HG03442 (cell line): Measurements from ENCODE around the gene SEMA3C.

ENCODE experiments used
- ATAC-seq: cut with Tn5 transposase; IDR thresholded peaks from one replicate; pipeline ENCODE4 v1.9.1; 2021; ENCODE audit warnings: mild to moderate bottlenecking, moderate library complexity; ENCODE audit not compliant: unreplicated experiment

The SEMA3C gene

GRCh38 chr7:80829527-80829926 lies 89.3 kb downstream of the SEMA3C start:
- ATAC-seq, result no peak

- no peak for ATAC-seq
Observed at GRCh38 chr7:80827239-80827633, 91.6 kb downstream of the SEMA3C start.

GRCh38 chr7:80826520-80827238 lies 92.2 kb downstream of the SEMA3C start:
- no peak for ATAC-seq

GRCh38 chr7:80825499-80825898 lies 93.4 kb downstream of the SEMA3C start:
- no peak for ATAC-seq

GRCh38 chr7:80824253-80824652 lies 94.6 kb downstream of the SEMA3C start:
- no peak for ATAC-seq

GRCh38 chr7:80823057-80823456 lies 95.8 kb downstream of the SEMA3C start:
- ATAC-seq, result no peak

- ATAC-seq, result no peak
Observed at GRCh38 chr7:80821771-80822319, 97.0 kb downstream of the SEMA3C start.

- ATAC-seq, result no peak
Observed at GRCh38 chr7:80819503-80819902, 99.3 kb downstream of the SEMA3C start.

- ATAC-seq, result no peak
Observed at GRCh38 chr7:80818181-80818580, 100.7 kb downstream of the SEMA3C start.

GRCh38 chr7:80816806-80817205 lies 102.0 kb downstream of the SEMA3C start:
- no peak for ATAC-seq

- no peak for ATAC-seq
Observed at GRCh38 chr7:80815733-80816132, 103.1 kb downstream of the SEMA3C start.

- ATAC-seq, result no peak
Observed at GRCh38 chr7:80809545-80809944, 109.3 kb downstream of the SEMA3C start.

GRCh38 chr7:80807166-80807900 lies 111.5 kb downstream of the SEMA3C start:
- no peak for ATAC-seq

- ATAC-seq, result no peak
Observed at GRCh38 chr7:80806663-80807062, 112.2 kb downstream of the SEMA3C start.

GRCh38 chr7:80804589-80804988 lies 114.3 kb downstream of the SEMA3C start:
- ATAC-seq, result no peak

GRCh38 chr7:80802527-80802926 lies 116.3 kb downstream of the SEMA3C start:
- ATAC-seq, result no peak

GRCh38 chr7:80794631-80795573 lies 123.9 kb downstream of the SEMA3C start:
- no peak for ATAC-seq

GRCh38 chr7:80791509-80791929 lies 127.3 kb downstream of the SEMA3C start:
- no peak for ATAC-seq

- ATAC-seq, result no peak
Observed at GRCh38 chr7:80790877-80791276, 128.0 kb downstream of the SEMA3C start.

GRCh38 chr7:80787721-80788120 lies 131.1 kb downstream of the SEMA3C start:
- ATAC-seq, result no peak

GRCh38 chr7:80785961-80786536 lies 132.8 kb downstream of the SEMA3C start:
- no peak for ATAC-seq
